HG02852 (cell line): Measurements from ENCODE around the gene TP73.

Source experiments
- ATAC-seq: cut with Tn5 transposase; IDR thresholded peaks from one replicate; pipeline ENCODE4 v1.9.1; 2021; ENCODE audit warnings: mild to moderate bottlenecking, moderate library complexity; ENCODE audit not compliant: unreplicated experiment

TP73 gene

DNA sequence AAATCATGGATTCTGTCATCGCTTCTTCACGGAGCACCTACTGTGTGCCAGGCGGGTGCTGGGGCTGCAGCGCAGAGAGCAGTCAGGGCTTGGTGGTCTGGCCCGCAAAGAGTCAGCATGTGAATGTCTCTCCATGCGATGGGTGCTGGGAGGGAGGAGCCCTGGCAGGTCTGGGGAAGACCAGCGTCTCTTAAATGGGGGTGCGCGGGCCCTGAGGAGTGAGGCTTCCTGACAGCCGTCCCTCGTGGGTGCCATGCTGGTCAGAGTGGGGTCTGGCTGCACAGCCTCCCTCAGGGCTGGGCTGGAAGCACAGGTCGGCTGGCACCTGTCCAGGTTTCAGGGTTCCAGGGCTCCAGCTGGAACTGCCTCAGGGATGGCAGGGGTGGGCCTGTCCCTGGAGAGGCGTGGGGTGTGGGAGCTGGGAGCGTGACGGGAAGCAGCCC is 18.5 kb downstream of the TP73 start:
- ATAC-seq, result no peak

DNA sequence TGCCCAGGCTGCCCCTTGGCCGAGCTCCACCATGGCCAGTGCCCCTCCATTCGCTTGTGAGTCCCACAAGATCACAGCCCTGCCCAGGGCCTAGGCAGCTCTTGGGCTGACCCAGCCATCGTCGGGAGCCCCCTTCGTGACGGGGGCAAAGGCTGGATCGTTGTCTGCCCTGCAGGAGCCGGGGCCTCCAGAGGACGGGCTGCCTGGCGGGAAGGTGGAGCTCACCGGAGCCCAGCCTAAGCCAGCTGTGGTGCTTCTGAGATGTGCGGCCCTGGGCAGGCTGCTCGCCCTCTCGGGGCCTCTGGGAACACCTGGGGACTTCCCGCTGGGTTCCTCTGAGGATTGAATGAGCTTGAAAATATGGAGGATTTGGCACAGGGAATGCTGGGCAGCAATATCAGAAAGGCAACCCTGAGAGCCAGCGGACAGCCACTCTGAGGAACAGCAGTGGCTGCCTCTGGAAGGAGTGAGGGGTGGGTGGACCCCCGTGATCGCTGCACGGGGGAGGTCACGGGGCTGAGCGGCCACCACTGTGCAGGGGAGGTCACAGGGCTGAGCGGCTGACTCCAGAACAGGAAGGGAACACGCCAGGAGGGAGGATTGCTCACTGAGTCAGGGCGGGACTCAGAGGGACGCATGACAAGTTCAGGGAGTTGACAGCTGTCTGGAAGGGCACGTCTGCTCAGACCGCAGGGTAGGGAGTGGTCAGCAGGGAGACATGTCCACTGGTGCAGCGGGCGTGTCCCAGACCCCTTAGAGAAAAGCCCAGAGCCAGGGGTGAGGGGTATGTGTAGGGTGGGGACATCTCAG is 19.3 kb downstream of the TP73 start:
- ATAC-seq, result no peak

DNA sequence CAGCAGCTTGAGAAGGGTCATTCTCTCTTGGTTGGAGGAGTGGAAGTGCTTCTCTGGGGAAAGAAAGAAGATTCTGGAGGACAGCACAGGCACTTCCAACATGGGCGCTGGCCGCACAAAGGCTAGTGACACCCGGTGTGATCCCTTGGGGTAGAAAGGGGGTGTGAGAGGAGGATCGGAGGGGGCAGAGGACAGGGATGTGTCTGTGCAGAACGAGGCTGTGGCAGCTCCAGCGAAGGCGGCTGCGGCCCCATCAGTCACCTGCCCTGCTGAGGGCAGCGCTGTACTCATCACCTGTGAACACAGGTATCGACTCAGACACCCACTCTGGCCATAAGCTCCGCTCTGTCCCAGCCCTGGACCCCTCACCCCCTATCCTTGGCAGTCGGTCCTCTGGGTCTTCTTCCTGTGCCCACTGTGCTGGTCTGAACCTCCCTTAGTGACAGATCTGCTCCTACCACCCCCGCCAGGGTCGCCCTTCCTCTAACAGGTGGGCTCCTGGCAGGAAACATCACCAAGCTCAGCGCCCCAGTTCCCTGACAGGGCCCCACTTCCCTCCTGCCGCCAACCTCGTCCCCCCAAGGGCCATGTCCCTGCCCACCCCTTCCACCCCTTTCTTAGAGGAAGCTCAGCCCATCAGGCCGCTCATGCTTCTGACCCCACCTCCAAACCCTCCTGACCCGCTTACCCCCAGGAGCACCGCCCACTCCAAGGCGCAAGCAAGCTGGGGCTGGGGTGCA is 20.1 kb downstream of the TP73 start:
- ATAC-seq, result no peak

DNA sequence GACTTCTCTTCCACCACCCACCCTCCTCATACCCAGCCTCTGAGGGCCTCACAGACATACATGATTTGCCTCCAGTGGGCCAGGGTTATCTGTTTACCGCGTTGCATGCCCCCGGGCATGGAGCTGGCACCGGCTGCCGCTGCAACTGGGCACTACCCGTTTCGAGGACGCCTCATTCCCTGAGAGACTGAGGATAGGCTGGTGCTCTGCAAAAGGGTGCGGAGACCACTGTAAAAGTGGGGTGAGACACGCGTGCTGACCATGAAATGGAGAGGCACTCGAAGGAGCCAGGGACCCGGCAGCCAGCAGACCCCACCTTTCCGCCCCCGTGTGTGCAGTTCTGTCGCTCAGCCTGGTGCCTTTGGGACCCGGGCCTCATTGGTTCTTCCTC is 20.6 kb downstream of the TP73 start:
- no peak for ATAC-seq

DNA sequence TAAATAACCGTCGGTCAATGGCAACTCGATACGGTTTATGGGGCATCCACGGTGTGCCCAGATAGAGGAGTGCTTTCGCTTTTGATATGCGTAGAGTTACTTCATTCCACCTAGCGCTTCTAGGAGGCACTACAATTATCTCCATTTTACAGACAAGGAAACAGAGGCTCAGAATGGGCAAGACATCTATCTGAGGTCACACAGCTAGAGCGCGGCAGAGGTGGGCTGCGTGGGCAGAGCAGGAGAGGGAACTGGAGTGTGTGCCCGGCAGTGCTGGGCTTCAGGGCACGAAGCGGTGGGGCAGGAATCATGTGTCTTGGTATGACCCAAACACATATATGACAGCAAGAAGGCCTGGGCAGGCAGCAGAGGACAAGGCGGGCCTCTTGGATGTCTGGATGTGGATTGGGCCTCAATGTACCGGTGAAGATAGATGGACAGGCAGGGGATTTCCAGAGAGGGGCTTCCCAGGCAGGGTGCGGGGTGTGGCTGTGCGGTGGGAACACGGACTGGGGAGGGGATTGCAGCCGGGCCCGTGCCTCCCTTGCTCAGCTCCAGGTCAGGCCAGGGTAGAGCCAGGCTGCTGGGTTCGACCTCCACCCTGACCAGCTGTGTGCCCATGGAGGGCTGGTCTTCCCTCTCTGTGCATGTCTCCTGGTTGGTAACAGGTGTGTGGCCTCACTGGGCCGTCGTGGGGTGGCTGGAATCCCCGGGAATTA is 21.2 kb downstream of the TP73 start:
- no peak for ATAC-seq

DNA sequence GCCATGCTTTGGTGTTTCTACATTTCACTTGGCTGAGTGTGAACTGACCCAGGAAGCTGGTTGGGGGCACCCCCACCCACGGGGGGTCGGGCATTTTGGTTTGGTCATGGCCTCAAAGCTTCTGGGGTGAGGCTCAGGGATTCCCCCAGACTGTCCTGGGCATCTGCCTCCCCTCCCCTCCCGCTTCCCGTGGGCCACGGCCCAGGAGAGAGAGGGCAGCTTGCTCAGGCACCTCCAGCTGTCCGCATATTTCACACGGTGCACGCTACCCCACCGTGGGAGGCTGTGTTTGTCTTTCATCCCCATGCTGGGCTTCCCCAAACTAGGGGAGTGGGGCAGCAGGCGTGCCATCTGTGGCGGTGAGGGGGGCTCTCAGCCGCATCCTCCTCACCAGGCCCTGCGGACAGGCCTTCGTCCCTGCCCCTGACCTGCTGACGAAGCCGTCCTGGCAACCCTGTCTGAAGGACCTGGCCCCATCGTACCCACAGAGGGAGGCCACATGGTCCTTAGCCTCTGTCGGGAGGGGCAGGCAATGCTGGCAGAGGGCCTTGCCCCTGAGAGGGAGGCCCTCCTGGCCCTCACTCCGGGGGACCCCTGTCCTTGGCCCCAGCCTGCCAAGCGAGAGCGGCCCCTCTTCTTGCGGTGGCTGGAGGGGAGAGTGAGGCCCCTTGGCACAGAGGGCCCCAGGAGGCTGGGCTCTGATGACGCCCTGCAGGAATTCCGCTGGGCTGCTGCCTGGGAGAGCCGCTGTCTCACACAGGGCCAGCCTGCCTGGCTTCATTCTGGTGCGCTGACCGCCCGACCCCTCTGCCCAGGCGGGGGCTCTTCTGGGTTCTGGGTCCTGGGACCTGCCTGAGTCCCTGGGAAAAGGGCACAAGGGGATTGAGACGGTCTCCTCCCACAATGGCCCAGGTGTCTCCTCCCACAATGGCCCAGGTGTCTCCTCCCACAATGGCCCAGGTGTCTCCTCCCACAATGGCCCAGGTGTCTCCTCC is 22.1 kb downstream of the TP73 start:
- ATAC-seq, result no peak

DNA sequence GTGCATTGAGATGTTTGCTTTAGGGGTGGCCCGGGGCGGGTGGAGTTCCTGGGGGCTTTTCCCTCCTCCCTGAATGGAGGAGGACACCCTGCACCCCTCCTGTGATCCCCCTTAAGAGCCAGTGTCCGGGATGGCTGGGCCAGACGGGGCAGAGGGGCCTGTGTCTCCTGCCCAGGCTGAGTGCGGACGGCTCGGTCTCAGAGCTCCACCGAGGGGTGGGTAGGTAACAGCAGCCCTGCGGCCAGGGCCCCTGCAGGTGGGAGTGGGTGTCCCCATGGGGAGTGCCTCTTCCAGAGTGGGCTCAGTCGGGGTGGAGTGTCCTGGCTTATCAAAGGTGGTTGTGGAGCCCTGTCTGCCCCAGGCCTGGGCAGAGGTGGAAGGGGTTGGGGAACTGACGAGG is 23.1 kb downstream of the TP73 start:
- ATAC-seq, result no peak

DNA sequence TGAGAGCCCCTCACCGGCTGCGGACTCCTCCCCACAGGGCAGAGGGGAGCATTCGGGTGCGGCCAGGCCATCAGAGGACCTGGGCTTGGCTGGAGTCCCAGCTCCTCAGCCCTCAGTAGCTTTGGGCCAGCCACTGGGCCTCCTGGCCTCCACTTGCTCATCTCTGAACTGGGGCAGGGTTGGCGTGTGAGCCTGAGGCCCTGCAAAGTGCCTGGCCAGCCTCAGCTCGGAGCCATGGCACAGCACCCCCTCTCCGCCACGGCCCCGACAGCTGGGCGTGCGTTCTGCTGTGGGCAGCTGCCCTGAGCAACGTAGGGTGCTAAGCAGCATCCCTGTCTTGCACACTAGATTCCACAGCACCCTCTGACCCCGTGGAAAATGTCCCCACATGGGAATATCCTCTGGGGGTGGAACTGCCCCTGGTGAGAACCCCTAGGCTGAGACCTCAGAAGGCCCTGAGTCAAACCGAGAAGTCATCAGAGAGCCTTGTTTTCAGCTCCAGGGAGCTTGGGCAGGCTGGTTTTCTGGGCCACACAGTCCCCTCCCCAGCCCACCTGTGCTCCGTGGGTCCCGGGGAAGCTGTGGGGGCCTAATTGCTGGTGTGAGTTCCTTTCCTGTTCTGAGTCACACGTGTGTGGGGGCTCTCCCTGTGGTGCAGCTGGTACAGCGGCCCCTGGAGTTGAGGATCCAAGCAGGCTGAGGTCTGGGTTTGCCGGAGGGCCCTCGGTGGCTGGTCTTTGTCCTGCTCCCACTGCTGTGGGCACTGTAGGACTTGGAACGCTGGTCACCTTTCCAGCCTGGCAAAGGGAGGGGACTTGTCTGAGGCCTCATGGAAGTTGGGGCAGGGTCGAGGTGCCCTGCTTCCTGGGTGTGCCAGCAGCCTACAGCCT is 24.5 kb downstream of the TP73 start:
- ATAC-seq, result peak; percentile 66

DNA sequence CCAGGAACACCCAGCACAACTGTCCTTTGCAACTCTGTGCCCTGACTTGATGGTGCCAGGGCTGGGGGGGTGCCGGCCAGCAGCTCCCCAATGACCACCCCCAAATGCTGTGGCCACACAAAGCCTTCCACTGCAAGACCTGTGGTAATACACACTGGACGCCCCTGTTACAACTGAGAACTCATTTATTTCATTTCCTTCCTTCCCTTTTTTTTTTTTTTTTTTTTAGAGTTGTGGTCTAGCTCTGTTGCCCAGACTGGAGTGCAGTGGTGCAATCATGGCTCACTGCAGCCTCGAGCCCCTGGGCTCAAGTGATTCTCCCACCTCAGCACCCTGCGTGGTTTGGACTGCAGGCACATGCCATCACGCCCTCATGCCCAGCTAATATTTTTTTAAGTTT is 25.2 kb downstream of the TP73 start:
- ATAC-seq, result peak; percentile 11

DNA sequence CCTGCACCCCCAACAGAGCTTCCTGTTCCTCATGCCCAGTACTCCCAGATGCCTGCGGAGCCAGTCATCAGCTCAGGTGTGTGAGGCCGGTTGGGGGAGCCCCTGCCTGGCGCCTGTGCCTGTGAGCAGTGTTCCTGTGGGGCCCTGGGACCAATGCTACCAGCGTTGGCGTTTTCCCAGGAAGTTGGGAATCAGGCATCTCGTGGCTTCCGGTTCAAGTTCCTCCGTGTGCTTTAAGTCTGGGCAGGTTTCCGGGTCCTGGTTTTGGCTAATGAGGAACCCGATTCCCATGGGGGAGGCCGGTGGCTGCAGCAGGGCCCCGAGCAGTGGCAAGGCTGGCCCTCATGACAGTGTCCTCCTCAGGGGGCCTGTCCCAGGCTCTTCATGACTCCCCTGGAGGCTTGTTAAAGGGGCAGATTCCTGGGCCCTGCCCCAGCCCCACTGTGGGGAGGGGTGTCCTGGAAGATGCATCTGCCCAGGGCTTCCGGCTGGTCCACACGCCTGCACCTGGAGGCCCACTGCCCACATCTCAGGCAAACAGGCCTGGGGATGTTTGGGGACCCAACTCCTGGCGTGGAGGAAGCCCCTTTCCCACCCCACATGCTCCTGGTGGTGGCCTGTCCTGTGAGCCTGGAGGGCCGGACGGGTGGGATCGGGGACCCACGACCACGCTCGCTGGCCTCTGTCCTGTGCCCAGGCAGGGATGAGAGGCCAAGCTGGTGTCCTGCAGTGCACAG is 26.2 kb downstream of the TP73 start:
- ATAC-seq, result no peak

DNA sequence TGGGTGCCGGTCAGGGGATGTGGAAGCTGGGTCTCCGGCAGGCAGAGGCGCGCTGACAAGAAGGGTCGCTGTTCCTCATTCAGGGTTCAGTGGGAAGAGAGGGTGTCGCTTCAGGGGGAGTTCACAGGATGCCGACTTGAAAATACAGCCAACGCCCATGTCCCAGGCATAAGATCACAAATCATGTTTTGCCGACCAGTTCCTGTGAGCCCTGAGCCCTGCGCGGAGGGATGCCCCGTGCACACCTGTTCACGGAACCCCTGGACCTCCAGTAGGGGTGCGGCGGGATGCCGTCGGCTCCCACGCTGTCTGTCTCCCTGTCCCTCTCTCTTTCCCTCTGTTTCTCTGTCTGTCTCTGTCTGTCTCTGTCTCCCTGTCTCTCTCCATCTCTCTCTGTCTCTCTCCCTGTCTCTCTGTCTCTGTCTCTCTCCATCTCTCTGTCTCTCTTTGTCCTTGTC is 26.8 kb downstream of the TP73 start:
- ATAC-seq, result no peak

DNA sequence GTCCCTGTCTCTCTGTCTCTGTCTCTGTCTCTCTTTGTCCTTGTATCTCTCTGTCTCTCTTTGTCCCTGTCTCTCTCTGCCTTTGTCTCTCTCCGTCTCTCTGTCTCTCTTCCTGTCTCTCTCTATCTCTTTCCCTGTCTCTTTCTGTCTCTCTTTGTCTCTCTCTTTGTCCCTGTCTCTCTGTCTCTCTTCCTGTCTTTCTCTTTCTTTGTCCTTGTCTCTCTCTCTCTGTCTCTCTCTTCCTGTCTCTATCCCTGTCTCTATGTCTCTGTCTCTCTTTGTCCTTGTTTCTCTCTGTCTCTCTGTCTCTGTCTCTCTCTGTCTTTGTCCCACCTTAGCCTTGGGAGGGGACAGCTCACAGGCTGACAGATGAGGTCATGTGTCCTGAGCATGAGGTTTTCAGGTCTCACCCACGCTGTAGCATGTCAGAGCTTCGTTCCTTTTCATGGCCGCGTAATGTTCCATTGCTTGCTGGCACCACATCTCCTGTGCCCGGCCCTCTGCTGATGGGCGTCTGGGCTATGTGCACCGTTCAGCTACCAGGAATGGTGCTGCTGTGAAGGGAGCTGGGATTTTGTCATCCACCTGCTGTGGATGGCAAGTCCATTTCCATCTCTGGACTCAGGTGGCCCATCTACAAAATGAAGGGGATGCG is 27.6 kb downstream of the TP73 start:
- ATAC-seq, result no peak

DNA sequence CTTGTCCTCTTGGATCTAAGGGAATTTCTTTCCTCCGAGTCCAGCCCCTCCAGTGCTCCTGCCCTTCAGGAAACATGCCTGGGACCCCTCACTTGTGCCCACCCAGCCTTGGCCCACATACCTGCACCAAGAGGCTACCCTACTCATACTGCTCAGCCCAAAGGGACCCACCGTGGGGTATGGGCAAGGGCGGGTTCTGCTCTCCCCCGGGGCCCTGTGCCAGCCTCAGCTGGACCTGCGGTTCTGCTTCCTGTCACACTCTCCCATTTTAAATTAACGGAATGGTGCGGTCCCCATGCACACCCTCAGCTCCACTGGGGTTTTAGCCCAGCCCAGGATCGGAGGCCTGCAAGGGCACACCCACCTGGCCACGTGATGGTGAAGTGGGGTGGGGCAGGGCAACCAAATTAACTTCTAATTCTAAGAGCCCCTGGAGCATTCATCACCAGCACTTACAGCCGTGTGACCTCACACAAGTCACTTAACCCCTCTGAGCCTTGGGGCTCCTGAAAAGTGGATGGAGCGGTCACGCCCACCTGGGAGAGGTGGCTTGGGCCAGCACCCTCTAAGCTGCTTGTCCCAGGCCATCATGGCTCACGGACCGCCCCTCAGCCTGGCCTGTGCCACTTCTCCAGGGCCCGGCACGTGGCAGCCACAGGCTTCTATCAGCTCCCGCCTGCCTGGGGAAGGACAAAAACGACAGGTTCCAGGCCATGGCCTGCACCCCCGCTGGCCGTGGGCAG is 28.3 kb downstream of the TP73 start:
- ATAC-seq, result no peak

DNA sequence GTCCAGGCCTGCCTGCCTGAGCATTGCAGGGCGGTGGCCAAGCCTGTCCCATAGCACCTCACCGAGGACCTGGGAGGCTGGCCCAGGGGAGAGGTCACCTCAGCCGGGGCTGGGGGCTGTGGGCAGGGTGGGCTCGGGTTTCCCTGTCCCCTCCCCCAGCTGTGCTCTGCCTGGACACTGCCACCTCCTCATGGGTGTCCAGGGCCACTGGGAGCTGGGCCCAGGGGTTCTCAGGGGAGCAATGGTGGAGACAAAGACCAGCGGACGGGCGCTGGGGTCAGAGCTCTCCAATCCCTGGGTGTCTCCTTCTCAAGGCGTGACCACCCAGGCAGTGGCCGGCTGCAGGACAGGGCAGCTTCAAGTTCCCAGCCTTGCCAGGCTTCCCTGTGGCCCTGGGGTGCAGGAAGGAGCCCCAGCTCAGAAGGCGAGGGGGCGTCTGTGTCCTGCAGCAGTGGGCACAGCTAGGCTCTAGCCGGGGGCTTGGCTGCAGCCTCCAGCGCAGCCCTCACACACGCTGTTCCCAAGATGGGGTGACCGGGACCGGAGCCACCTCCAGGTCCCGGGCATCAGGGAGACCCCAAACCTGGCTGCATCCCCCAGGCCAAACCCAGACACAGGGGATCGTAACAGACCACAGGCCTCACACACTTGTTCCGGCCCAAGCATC is 29.0 kb downstream of the TP73 start:
- ATAC-seq, result no peak

DNA sequence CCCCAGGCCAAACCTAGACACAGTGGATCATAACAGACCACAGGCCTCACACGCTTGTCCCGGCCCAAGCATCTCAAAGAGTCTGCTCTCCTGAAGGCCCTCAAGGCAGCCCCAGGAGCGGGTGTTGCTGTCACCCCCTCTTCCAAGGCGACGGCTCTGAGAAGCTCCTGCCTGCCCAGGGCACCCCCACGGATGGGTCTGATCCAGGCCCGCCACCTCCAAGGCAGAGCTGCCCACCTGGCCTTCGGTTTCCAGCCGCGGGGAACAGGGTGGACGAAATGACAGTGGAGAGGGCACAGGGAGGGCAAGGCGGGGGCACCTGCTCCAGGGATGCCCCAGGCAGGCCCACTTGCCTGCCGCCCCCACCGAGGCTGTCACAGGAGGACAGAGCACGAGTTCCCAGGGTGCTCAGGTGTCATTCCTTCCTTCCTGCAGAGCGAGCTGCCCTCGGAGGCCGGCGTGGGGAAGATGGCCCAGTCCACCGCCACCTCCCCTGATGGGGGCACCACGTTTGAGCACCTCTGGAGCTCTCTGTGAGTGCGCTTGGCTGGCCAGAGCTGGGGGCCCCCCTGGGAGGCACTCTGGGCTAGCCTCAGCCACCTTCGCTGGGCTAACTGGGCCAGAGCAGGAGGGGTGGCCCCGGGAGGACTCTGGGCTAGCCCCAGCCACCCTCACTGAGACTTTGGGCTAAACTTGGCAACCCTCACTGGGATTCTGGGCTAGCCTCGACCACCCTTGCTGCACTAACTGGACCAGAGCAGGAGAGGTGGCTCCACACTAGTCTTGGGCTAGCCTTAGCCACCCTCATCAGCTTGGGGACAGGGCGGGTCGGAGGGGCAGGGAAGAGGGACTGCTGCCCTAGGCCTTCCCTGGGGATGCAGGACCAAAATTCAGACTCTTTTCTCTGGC is 29.8 kb downstream of the TP73 start:
- ATAC-seq, result no peak

DNA sequence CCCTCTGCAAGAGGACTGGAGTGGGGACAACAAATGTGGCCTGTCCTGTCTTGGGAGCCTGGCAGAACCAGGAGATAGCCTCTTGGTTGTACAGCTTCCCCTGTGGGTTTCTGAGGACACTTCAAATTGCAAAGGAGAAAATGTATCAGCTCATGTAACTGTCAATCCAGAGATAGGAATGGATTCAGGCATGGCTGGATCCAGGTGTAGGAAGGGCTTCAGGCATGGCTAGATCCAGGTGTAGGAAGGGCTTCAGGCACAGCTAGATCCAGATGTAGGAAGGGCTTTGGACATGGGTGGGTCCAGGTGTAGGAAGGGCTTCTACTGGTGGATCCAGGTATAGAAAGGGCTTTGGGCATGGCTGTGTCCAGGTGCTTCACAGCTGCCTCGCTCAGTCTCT is 30.9 kb downstream of the TP73 start:
- ATAC-seq, result no peak
